HG03571 (cell line): Measurements from ENCODE around the gene ZNF652.
"Not testable (repeated sequence)": the region's sequence is repeated elsewhere in the genome, so short reads cannot be mapped to it uniquely, and the experiment has no call there.

Experiments
- ATAC-seq: cut with Tn5 transposase; IDR thresholded peaks from one replicate; pipeline ENCODE4 v1.9.1; 2021; ENCODE audit not compliant: unreplicated experiment

ZNF652 gene

DNA sequence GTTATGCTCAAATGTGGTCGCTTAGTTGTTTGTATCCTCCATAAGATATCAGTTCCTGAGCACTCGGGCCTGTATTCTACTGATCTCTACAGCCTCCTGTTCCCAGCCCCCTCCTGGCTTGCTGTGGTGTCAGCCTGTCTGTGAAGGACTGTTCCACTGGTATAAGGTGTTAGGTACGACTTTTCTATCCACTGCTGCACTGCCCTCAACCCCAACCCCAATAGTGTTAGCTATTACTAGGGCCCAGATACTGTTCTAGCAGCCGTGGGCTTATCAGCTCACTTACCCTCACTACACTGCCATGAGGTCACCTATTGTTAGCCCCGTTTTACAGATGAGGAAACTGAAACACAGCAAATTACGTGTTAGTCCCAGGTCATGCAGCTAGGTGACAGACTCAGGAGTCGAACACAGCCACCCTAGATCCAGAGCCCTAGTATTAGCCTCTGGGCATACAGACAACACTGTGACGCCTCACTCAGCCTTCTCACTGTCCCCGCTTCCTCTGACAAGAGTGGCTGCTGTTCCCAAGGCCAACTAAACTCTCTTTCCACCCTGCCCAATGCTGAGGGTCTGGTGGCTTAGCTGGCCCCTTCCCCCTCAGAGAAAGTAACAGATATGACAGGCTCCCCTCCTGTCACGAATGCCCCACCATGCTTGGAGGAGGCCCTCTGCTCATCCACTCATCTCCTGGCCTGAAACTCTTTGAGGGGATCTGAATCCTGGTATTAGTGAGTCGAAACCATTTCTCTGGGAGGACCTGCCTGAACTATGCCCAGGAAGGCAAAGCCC is 25.6 kb upstream of the ZNF652 start:
- ATAC-seq: no peak

DNA sequence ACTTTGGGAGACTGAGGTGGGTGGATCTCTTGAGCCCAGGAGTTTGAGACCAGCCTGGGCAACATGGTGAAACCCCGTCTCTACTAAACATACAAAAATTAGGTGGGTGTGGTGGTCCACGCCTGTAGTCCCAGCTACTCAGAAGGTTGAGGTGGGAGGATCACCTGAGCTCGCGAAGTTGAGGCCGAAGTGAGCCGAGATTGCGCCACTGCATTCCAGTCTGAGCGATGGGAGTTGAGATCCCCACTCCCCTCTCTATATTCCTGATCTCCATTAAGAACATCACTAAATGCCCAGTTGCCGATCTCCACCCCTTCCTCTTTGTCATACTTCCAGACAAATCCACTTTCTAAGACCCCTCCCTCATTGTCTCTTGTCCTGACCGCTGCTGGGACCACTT is 24.3 kb upstream of the ZNF652 start:
- ATAC-seq: no peak

DNA sequence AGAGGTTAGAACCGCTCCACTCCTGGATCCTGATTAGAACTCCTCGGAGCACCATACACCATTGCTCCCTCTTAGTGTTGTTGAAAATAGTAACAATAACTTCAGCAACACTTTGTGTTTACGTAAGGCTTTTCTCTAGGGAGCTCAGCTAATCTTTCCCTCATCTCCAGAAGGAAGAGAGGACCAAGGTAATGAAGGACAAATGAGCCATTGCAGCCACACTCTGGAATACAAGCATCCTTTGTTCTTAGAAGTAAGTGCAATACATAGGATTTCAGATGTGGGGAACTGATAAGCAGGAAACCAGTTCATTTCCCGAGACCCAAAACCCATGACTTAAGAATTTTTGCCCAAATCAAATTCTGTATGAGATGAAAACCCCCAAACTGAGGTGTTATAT is 22.9 kb upstream of the ZNF652 start:
- ATAC-seq: no peak

DNA sequence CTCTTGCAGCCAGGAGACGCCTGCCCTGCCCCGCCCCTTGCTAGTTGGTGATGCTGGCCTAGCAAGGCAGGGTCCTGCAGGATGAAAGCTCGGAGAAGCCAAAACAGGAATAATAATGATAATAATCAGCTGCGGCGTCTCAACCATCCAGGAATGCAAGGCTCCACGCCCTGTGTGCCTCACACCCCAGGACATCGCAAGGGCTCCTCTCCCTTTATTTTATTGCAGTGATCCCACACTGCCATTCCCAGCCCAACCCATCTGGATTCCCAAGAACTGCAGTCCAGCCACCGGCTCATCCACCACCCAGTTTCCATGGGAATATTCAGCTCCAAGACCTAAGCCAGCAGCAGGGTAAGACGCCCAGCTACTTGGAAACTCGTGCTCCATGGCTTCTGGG is 21.0 kb upstream of the ZNF652 start:
- ATAC-seq: no peak

DNA sequence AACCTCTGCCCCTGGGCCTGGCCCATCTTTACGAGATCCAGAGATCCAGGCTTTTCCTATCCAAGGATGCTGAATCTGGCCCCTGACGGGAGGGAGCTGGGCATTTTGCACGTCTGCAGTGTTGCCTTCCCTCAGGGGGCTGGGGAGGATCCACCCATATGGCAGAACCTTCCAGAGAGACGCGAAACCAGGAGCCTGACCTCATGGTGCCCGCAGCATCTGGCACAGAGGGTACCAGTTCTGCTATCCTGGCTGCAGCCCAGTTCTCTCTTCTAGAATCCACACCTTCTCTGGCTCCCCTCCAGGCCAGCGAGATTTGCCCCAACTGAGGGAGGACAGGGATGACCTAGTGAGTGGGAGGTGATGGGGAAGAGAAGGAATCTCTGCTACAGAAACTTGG is 20.5 kb upstream of the ZNF652 start:
- ATAC-seq: no peak

DNA sequence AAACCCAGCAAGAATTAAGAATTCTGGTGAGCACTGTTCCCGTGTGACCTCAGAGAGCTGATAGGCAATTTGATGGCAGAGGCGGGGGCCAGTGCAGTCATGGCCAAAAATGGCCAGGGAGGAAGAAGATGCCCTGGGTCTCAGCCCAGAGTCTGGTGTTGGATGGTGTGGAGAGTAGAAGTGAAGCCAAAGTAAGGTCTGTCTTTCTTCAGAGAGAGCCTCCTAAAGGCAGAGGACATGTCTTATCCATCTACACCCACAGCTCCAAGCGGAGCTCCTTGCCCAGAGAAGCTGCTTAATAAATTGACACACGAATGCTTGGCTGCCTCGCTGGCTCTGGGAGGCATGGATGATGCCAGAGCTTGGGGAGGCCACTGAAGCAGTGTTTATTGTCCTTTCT is 19.7 kb upstream of the ZNF652 start:
- ATAC-seq: no peak

DNA sequence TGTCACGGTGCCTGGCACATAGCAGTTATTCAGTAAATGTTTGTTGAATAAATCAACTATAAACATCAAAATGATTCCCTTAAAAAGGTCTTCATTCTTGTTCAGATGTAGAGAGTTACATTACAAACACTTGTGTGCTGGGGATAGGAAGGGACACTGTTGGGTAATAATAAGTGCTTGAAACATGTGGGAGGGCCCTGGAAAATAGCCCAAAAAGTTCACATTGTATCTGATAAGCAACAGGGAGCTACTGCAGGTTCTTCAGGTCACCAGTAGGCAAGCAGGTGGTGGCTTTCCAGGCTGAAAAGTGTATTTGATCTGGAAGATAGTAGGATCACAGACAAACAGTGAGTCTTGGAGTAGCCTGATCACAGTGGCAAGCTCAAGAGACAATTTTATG is 19.0 kb upstream of the ZNF652 start:
- ATAC-seq: no peak

DNA sequence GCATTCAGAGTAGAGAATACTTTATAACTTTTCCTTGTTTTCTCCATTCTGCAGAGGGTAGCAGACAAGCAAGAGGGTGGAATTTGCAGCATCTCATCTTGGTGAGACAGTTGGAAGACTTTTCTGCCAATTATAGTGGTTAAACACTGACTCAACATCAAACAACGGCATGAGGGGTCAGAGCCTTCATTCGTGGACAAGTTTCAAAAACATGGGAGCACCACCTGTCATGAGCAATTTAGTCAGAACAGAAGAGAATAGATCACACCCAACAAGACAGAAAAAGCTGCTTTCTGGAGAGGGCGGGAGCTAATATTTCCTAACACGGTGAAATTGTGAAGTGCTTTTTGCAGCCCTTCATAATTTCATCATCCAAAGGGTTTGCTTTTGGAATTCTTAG is 17.9 kb upstream of the ZNF652 start:
- no peak for ATAC-seq

DNA sequence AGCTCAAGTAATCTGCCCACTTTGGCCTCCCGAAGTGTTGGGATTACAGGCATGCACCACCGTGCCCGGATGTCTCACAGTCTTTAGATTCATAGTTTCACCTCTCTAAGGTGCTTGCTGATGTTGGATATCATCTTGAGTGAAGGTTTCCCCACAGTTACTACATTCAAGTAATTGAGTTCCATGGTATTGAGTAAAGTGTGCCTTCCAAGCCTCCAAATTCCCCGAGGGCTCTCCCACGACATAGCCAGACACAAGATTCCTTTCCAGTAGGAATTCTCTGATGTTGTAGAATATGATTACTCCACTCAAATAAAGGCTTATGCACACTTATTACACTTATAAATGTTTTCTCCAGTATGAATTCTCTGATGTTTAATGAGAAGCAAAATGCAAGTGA is 16.3 kb upstream of the ZNF652 start:
- no peak for ATAC-seq

DNA sequence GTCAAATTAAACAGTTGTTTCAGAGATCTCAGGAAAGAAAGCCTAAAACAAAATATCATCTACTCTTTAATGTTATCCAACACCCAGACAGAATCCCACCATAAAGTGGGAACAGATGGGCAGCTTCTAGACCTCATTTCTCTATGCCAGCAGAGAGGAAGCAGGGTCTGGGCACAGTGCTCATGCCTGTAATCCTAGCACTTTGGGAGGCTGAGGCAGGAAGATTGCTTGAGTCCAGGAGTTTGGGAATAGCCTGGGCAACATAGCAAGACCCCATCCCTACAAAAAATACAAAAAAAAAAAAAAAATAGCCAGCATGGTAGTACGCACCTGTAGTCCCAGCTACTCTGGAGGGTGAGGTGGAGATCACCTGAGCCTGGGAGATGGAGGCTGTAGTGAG is 13.5 kb upstream of the ZNF652 start:
- no peak for ATAC-seq

DNA sequence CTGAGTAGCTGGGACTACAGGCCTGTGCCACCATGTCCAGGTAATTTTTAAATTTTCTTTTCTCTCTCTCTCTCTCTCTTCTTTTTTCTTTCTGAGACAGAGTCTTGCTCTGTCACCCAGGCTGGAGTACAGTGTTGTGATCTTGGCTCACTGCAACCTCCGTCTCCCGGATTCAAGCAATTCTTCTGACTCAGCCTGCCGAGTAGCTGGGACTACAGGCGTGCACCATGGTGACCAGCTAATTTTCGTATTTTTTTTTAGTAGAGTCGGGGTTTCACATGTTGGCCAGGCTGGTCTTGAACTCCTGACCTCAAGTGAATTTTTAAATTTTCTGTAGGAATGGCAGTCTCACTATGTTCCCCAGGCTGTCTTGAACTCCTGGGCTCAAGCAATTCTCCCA is 11.1 kb upstream of the ZNF652 start:
- ATAC-seq: no peak

DNA sequence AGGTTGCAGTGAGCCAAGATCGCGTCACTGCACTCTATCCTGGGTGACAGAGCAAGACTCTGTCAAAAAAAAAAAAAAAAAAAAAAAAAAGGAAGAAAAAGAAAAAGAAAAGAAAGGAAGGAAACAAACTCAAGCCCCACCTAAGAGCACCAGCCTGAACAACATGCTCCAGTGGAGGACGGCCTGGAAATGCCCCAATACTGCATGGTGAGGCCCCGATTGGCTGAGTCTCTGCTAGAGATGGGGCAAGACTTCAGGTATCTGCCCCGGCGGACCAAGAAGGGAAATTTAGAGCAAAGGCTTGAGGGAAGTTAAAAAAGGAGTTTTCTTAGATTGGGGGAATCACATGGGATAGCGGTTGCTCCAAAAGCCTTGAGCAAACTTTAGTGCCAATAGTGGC is 10.4 kb upstream of the ZNF652 start:
- no peak for ATAC-seq

DNA sequence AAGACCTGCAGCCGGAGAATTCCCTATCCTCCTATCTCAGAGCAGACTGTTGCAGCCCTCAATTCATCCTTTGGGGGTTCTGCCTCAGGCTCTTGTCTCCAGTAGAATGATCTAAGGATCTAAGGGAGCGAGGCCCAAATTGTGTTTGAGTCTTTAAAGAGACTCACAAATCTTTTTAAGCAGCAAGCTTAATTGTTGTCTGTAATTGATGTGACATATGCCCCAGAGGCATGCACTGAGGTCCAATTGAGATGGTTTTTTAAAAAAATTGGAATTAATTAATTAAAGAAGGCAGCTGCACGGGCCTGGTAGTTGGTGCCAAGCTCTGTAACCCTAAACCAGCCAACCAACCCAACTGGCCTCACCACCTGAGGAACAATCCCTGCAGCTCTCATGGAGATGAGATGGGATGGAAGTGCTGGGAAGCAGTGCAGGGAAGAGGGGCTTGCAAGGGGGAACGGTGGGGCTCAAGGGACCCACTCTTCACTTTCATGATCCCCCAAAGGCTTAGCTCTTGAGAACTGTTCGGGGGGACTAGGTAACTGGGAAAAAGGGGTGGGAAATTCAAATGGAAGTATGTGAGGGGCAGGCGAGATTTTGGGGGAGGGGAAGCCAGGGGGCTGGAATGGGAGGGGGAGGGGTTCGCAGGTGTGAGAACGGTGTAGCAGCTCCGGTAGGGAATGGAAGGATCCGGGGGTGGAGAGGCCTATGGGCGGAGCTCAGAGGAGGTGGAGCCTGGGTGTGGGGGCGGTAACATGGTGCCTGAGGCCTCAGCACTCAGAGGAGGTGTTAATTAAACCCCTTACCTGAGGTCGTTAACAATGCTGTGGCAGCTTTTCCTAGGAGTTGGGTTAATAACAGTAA is 9.2 kb upstream of the ZNF652 start:
- ATAC-seq: no peak

DNA sequence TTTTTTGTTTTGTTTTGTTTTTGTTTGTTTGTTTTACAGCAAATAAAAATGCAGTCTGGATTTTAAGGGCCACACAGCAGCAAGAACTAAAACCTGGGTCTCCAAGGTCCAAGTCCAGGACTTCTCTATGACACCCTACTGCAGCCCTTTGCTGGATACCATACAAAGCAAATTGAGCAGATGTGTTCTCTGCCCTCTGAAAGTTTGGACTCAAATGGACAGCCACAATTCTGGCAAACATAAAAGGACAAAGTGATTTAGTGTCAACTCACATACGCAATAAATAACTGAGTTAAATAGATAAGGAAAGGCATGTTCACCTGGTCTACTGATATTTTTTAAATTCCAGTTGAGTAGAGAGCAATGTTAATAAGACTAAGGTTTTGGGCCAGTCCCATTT is 7.7 kb upstream of the ZNF652 start:
- ATAC-seq: no peak

DNA sequence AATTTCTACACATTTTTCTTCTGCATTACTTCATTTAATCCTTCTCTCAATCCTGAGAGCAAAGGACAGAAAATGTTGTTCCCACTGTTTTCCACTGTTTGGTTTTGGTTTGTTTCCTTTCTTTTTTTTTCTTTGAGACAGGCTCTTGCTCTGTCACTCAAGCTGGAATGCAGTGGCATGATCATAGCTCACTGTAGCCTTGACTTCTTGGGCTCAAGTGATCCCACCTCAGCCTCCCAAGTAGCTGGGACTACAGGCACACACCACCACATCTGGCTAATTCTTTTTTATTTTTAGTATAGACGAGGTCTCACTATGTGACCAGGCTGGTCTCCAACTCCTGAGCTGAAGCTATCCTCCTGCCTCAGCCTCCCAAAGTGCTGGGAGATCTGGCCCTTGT is 7.0 kb upstream of the ZNF652 start:
- no peak for ATAC-seq

DNA sequence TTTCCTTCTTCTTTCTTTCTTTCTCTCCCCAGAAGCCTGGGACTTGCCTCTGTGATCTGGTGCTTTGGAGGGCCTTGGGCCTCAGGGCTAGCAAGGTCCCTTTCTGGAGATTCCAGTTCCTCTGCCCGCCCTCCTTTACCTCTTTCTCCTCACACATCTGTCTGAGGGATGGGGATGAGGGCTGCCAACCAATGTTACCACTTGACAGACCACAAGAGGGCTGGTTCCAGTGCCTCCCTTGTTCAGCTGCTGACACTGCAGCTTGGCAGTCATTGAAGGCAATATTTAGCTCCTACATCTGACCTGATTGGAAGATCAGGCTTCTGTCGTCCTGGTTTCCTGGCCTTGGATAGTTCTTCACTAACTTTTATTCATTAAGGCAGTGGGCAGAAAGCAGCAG is 3.6 kb upstream of the ZNF652 start:
- ATAC-seq: no peak

DNA sequence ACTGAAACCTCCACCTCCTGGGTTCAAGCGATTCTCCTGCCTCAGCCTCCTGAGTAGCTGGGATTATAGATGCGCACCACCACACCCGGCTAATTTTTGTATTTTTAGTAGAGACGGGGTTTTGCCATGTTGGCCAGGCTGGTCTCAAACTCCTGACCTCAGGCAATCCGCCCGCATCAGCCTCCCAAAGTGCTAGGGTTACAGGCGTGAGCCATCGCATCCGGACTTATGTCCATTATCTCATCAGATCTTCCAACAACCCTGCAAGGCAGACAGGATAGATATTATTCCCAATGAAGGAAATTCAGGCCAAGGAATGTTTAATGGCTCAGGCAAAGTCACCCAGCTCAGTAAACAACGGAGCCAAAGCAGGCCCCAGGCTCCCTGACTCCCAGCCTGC is 3.1 kb upstream of the ZNF652 start:
- ATAC-seq: not testable (repeated sequence)

DNA sequence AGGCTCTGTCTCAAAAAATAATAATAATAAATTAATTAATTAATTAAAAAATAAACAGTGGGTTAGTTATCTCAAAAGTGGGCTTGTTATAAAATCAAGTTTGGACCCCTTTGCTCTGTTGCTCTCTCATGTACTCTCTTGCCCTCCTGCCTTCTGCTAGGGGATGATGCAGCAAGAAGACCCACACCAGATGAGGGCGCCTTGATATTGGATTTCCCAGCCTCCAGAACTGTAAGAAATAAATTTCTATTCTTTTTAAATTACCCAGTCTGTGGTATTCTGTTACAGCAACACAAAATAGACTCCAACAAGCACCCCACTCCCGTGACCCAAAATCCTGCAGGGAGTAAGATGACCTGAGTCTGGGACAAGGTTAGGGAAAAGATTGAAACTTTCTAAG is 2.1 kb upstream of the ZNF652 start:
- ATAC-seq: no peak

DNA sequence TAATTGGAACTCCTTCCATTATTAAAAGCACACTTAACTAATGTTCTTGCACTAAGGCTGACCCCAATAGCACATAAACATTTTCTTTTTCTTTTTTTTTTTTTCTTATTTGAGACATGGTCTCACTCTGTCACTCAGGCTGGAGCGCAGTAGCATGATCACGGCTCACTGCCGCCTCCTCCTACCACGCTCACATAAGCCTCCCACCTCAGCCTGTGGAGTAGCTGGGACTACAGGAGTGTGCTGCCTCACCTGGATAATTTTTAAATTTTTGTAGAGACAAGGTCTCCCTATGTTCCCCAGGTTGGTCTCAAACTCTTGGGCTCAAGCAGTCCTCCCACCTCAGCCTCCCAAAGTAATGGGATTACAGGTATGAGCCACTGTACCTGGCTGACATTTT is 1.2 kb upstream of the ZNF652 start:
- ATAC-seq: no peak

DNA sequence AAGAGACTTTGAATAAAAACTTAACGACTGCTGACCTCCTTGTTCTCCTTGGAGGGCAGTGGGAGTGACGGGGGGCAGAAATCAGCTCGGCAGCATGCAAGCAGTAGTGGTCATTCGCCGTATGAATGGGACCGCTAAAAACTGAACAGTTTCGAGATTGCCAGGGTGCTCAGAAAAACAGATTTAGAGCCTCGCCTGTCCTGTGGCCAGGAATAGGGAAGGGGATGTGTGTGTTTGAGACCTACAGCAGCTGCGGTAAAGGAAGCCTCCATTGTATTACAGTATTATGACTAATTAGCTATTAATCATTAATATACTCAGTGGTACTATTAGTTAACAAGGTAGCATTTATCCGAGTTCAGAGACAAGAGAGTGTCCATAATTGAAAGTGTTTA is 670 bp upstream of the ZNF652 start:
- no peak for ATAC-seq

DNA sequence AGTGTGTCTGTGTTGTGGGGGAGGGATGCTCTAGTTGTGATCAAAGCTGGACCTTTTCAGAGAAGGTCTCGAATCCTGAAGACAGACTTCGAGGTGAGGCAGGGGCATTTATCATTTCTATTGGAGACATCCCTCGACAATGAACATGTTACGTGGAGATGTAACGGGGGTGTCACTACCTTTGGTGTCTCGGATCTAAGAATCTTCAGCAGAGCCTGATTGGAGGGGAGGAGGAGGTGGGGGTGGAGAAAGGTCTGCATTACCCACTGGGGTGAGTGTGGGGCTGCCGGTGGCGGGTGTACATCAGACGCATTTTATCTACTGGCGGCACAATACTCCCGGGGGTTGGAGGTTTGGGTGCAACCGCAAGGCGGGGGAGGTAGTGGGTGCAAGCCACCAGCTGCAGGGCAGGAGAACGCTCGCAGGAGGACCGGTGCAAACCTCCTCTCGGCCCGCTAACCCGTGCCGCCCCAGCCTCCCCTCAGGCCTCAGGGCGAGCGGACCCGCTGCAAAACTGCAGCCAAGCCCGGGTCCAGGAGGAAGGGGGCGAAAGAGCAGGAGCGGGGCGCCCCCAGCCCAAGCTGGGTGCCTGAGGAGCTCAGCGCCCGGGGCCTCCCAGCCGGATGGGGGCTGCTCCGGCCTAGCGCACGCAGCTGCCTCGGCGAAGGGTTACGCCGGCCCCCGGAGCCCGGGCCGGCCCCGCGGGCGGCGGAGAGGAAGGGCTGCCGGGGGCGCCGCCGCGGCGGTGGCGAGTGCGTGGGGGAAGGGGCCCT is 735 bp downstream of the ZNF652 start:
- no peak for ATAC-seq

DNA sequence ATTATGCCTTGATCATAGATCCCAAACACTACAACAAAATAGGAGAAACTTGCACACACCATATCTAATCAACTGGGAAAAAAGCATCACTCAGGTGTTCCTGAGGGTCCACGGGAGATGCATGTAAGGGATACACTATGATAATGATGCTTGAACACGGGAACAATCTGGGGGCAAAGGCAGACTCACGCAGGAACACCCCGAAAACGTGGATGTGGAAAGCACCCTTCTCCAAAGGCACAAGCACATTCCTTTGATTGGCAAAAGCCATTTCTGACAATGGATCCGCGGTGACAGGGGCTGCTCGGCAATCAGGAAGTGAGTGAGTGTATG is 1.3 kb downstream of the ZNF652 start:
- no peak for ATAC-seq
